Spleen (tissue), 7 donors: ENCODE data around the gene TMEM26.

ENCODE experiments used
- POLR2A ChIP-seq, 3 donors: fragments of 450-650 bp; IDR thresholded peaks; one replicate each; pipeline ENCODE4 v1.5.1; 2017; ENCODE audit warnings: antibody characterized with exemption in 3 of 3, mild to moderate bottlenecking in 1 of 3
- POLR2AphosphoS5 ChIP-seq, 3 donors: sonication (generic); formaldehyde crosslinking; IDR thresholded peaks; one replicate each; pipeline ENCODE4 v1.5.1; 2017; ENCODE audit warnings: antibody characterized with exemption in 3 of 3
- TF ChIP-seq, protein P1 (sequence below), 11 experiments: fragments of 200-600 bp in 7 of 11; fragments of 450-650 bp in 4 of 11; sonication (generic) in 4 of 11; IDR thresholded peaks in 8 of 11; conservative IDR thresholded peaks in 3 of 11; 1 replicate in 7 of 11; 2 replicates in 4 of 11; pipeline versions ENCODE4 v1.4.0 to v1.8.0; 2016 to 2021; ENCODE audit warnings: antibody characterized with exemption in 11 of 11, inconsistent platforms in 4 of 11, mild to moderate bottlenecking in 1 of 11
- donor health status: DM: no; HTN: no; CAD: no; lungs with moderate emphysema.
- donor health status: DM: no; HTN: no; CAD: no.
- donor health status: DM: no; HTN: no; CAD: no.

DNA sequence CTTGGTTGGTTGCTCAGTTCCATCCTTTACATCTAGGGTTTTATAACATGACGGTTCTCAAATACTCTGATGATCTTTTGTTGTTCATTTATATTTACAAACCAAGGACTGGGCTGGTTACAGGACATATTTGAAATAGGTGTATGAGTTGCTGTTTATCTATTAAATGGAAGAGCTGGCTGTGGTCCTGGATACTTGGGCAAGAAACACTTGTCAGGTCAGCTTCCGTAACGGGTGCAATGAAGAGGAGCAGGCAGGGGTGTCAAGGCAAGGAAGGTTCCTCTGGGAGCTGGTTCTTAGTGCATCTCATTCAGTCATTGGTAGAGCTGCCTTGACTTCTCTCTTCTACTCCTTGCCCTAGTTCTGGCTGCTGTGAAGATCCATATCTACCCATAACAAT is 4.8 kb upstream of the TMEM26 start:
- TF ChIP-seq, protein P1, sequence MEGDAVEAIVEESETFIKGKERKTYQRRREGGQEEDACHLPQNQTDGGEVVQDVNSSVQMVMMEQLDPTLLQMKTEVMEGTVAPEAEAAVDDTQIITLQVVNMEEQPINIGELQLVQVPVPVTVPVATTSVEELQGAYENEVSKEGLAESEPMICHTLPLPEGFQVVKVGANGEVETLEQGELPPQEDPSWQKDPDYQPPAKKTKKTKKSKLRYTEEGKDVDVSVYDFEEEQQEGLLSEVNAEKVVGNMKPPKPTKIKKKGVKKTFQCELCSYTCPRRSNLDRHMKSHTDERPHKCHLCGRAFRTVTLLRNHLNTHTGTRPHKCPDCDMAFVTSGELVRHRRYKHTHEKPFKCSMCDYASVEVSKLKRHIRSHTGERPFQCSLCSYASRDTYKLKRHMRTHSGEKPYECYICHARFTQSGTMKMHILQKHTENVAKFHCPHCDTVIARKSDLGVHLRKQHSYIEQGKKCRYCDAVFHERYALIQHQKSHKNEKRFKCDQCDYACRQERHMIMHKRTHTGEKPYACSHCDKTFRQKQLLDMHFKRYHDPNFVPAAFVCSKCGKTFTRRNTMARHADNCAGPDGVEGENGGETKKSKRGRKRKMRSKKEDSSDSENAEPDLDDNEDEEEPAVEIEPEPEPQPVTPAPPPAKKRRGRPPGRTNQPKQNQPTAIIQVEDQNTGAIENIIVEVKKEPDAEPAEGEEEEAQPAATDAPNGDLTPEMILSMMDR (IDR thresholded peaks at IDR 0.05 in 8 of 11, conservative IDR thresholded peaks at IDR 0.05 in 3 of 11) = no peak
- TF ChIP-seq POLR2AphosphoS5 (IDR thresholded peaks at IDR 0.05) (no peak), POLR2A (IDR thresholded peaks at IDR 0.05) (no peak)
